GM18502 (cell line): ENCODE results near the gene CFAP46.

Experiments
- ATAC-seq: cut with Tn5 transposase; IDR thresholded peaks from one replicate; pipeline ENCODE4 v1.9.1; 2021; ENCODE audit warnings: mild to moderate bottlenecking; ENCODE audit not compliant: unreplicated experiment, poor library complexity

CFAP46 gene

GRCh38 chr10:132918617-132919373 is 23.6 kb downstream of the CFAP46 start:
- no peak for ATAC-seq

- ATAC-seq = no peak
These were observed 24.1 kb downstream of the CFAP46 start for GRCh38 chr10:132918264-132918616.

GRCh38 chr10:132916956-132917666 is 25.3 kb downstream of the CFAP46 start:
- no peak for ATAC-seq

- no peak for ATAC-seq
These were observed 25.9 kb downstream of the CFAP46 start for GRCh38 chr10:132916421-132916841.

GRCh38 chr10:132915411-132915810 is 27.0 kb downstream of the CFAP46 start:
- no peak for ATAC-seq

- ATAC-seq = no peak
These were observed 27.6 kb downstream of the CFAP46 start for GRCh38 chr10:132914732-132915131.

- ATAC-seq = no peak
These were observed 28.7 kb downstream of the CFAP46 start for GRCh38 chr10:132913559-132914115.

GRCh38 chr10:132912713-132913558 is 29.4 kb downstream of the CFAP46 start:
- ATAC-seq = no peak

GRCh38 chr10:132912225-132912712 is 30.1 kb downstream of the CFAP46 start:
- no peak for ATAC-seq

- no peak for ATAC-seq
These were observed 30.6 kb downstream of the CFAP46 start for GRCh38 chr10:132911786-132912097.

- ATAC-seq = no peak
These were observed 31.2 kb downstream of the CFAP46 start for GRCh38 chr10:132910901-132911785.

GRCh38 chr10:132910186-132910880 is 32.0 kb downstream of the CFAP46 start:
- no peak for ATAC-seq

GRCh38 chr10:132909491-132910071 is 32.8 kb downstream of the CFAP46 start:
- no peak for ATAC-seq

GRCh38 chr10:132908621-132909295 is 33.6 kb downstream of the CFAP46 start:
- no peak for ATAC-seq

- ATAC-seq = no peak
These were observed 34.3 kb downstream of the CFAP46 start for GRCh38 chr10:132907821-132908620.

- no peak for ATAC-seq
These were observed 35.5 kb downstream of the CFAP46 start for GRCh38 chr10:132906836-132907235.

- ATAC-seq = no peak
These were observed 36.3 kb downstream of the CFAP46 start for GRCh38 chr10:132906106-132906505.
